K562 (cell line): ENCODE results near the gene ZNF467. TPM values are rescaled to one million over a fixed set of nuclear protein-coding genes. Genes with fewer than 3 reads are reported as not detected.

Experiments used
- ATAC-seq: fragments of 200-7000 bp; cut with Tn5 transposase; 3 replicates; pipeline ENCODE4 v1.9.1; 2020; ENCODE audit warnings: moderate library complexity
- BruUV-seq: library from RNA; stranded (reverse); fragments of 400-500 nt; replicated peaks from 2 replicates; lab custom pipeline; 2021; lab: Mats Ljungman, UMichigan
- CTCF ChIA-PET: fragments of 300-600 bp; formaldehyde crosslinking; extraction: SDS; loops from one replicate; lab custom pipeline; 2021; ENCODE audit warnings: low intra/inter-chr PET ratio; lab: Yijun Ruan, JAX
- POLR2A ChIA-PET: fragments of 300-600, 350-650 bp; sonication (Branson Sonifier 250); formaldehyde crosslinking; extraction: SDS; loops from one replicate; lab custom pipeline; 2021; ENCODE audit warnings: antibody characterized with exemption, inconsistent platforms; lab: Yijun Ruan, JAX
- DNase-seq, 4 experiments: peaks; one replicate each; pipeline versions ENCODE4 v3.0.0 to v3.0.0-alpha.2; 2011 to 2018; ENCODE audit warnings: low spot score in 3 of 4, mixed read lengths in 3 of 4; ENCODE audit errors: extremely low read depth in 1 of 4
- FAIRE-seq: peaks from 2 replicates; lab custom pipeline; 2011; peaks lifted over from hg19 to GRCh38; lab: Jason Lieb, UNC
- H2AFZ ChIP-seq: 2 replicates; pipeline ENCODE4 v1.6.0; 2011; ENCODE audit warnings: low read depth, low read length, control low read depth, inconsistent platforms
- H3K27ac ChIP-seq: fragments of 200-600 bp; 3 replicates; pipeline ENCODE4 v1.8.0; 2011; ENCODE audit warnings: low read depth, mild to moderate bottlenecking, control low read depth, inconsistent platforms, low read length, moderate library complexity, mixed read lengths; ENCODE audit errors: extremely low read depth
- H3K27me3 ChIP-seq, 2 experiments: fragments of 300-600 bp in 1 of 2; 2 replicates in 1 of 2; 3 replicates in 1 of 2; pipeline versions ENCODE4 v1.6.0 to v1.8.0; 2011; ENCODE audit warnings: inconsistent platforms in 2 of 2, low read length in 2 of 2, mild to moderate bottlenecking in 1 of 2, mixed read lengths in 1 of 2, moderate library complexity in 1 of 2; ENCODE audit not compliant: control insufficient read depth in 2 of 2, insufficient read depth in 2 of 2
- H3K36me3 ChIP-seq: fragments of 300-600 bp; 3 replicates; pipeline ENCODE4 v1.8.0; 2011; ENCODE audit warnings: mild to moderate bottlenecking, low read length, inconsistent platforms; ENCODE audit not compliant: control insufficient read depth, insufficient read depth
- H3K4me1 ChIP-seq, 2 experiments: fragments of 200-600 bp in 1 of 2; replicated peaks in 1 of 2; 2 replicates in 1 of 2; 3 replicates in 1 of 2; pipeline versions ENCODE4 v1.5.1 to v1.8.0; 2011; ENCODE audit warnings: inconsistent platforms in 2 of 2, low read length in 2 of 2, mild to moderate bottlenecking in 1 of 2, mixed read lengths in 1 of 2, moderate library complexity in 1 of 2; ENCODE audit not compliant: control insufficient read depth in 2 of 2, insufficient read depth in 2 of 2
- H3K4me2 ChIP-seq: 2 replicates; pipeline ENCODE4 v1.6.1; 2011; ENCODE audit warnings: low read length, control low read depth, inconsistent platforms, mixed read lengths; ENCODE audit not compliant: insufficient read depth
- H3K4me3 ChIP-seq: fragments of 200-600 bp; sonication (generic), shearing (Covaris generic); 2 replicates; pipeline ENCODE4 v1.5.1; 2016; ENCODE audit warnings: control low read depth, inconsistent platforms
- H3K79me2 ChIP-seq: fragments of 200-600 bp; 3 replicates; pipeline ENCODE4 v1.8.0; 2011; ENCODE audit warnings: low read length, inconsistent platforms; ENCODE audit not compliant: control insufficient read depth, insufficient read depth
- H3K9ac ChIP-seq, 2 experiments: 2 replicates each; pipeline versions ENCODE4 v1.6.0 to v1.6.1; 2011; ENCODE audit warnings: low read depth in 2 of 2, low read length in 2 of 2, control low read depth in 1 of 2, inconsistent platforms in 1 of 2, mild to moderate bottlenecking in 1 of 2, mixed read lengths in 1 of 2; ENCODE audit not compliant: insufficient read depth in 1 of 2
- H3K9me1 ChIP-seq: one replicate; pipeline ENCODE4 v1.6.0; 2011; ENCODE audit warnings: inconsistent platforms, mild to moderate bottlenecking, low read length, moderate library complexity; ENCODE audit not compliant: control insufficient read depth, insufficient read depth
- H3K9me3 ChIP-seq: replicated peaks from 2 replicates; pipeline ENCODE4 v1.5.1; 2011; ENCODE audit warnings: low read depth, low read length, inconsistent platforms; ENCODE audit not compliant: control insufficient read depth, insufficient read depth
- H4K20me1 ChIP-seq: replicated peaks from 2 replicates; pipeline ENCODE4 v1.6.1; 2011; ENCODE audit warnings: low read length, inconsistent platforms, mixed read lengths; ENCODE audit not compliant: control insufficient read depth, insufficient read depth
- JUN ChIP-seq, 2 experiments: sonication (generic) in 1 of 2; formaldehyde crosslinking in 1 of 2; IDR thresholded peaks; 2 replicates each; pipeline versions ENCODE4 v1.6.1 to v1.8.0; 2012 to 2022; ENCODE audit warnings: borderline replicate concordance in 2 of 2, mild to moderate bottlenecking in 2 of 2, improper control_type of control experiment in 1 of 2, low read depth in 1 of 2, low read length in 1 of 2, missing genetic modification reagents in 1 of 2
- PHF20 ChIP-seq: fragments of 450-650 bp; IDR thresholded peaks from 2 replicates; pipeline ENCODE4 v1.6.1; 2018; ENCODE audit not compliant: partially characterized antibody
- POLR3G ChIP-seq: IDR thresholded peaks from 2 replicates; pipeline ENCODE4 v1.6.1; 2011; ENCODE audit not compliant: insufficient read length, insufficient replicate concordance; ENCODE audit errors: extremely low read depth
- RBM14 ChIP-seq: fragments of 200-400 bp; formaldehyde crosslinking; IDR thresholded peaks from 2 replicates; pipeline ENCODE4 v1.6.1; 2018; ENCODE audit warnings: low read depth, mild to moderate bottlenecking, low read length, moderate library complexity, borderline replicate concordance; ENCODE audit not compliant: insufficient read depth
- TEAD4 ChIP-seq, 2 experiments: sonication (generic) in 1 of 2; formaldehyde crosslinking in 1 of 2; IDR thresholded peaks; 2 replicates each; pipeline versions ENCODE4 v1.6.1 to v1.8.0; 2012 to 2022; ENCODE audit warnings: borderline replicate concordance in 1 of 2, inconsistent platforms in 1 of 2, low read length in 1 of 2, mild to moderate bottlenecking in 1 of 2, missing genetic modification reagents in 1 of 2
- WGBS: fragments of 100-300 bp; shearing (Covaris generic); methylation state at CpG from one replicate; pipeline ENCODE4 v1.1.6; 2016; ENCODE audit warnings: low coverage, mixed read lengths; ENCODE audit not compliant: insufficient coverage; ENCODE audit errors: missing lambda C conversion rate; 5-methylcytosine and 5-hydroxymethylcytosine counted together
- in situ Hi-C: fragments of 300-500 bp; cut with MboI; formaldehyde crosslinking; loops from 4 replicates; pipeline ENCODE4 v1.15.0; 2018; ENCODE audit warnings: inconsistent platforms, mixed read lengths
- intact Hi-C: fragments of 100-400 bp; cut with micrococcal nuclease; formaldehyde crosslinking; loops from 2 replicates; pipeline ENCODE4 v1.14.2; 2022
- polyA plus RNA-seq, 8 experiments: library from polyadenylated mRNA; depleted of rRNA in 4 of 8; stranded (reverse) in 5 of 8; unstranded in 3 of 8; fragments of >200 nt; fragmentation: Nextera tagmentation in 2 of 8; fragmentation: Illumina TruSeq in 1 of 8; extraction: Ambion mirVana in 2 of 8; extraction: Trizol in 1 of 8; gene quantifications; 2 replicates each; pipeline versions ENCODE4 v1.2.1 to v1.2.3, GENCODE V29; 2011 to 2014; ENCODE audit warnings: inconsistent platforms in 1 of 8, missing spikeins in 1 of 8
- total RNA-seq, 7 experiments: library from RNA; depleted of rRNA in 6 of 7; stranded (reverse); fragments of >200 nt in 6 of 7; fragmentation: Illumina TruSeq in 2 of 7; extraction: Trizol in 2 of 7; gene quantifications; 2 replicates each; pipeline versions ENCODE4 v1.2.1 to v1.2.3, GENCODE V29; 2011 to 2021; ENCODE audit warnings: low replicate concordance in 1 of 7
- TF ChIP-seq, protein P1 (sequence below), 2 experiments: fragments of 200-800 bp in 1 of 2; sonication (Bioruptor generic) in 1 of 2; sonication (generic) in 1 of 2; formaldehyde crosslinking in 1 of 2; IDR thresholded peaks in 1 of 2; conservative IDR thresholded peaks in 1 of 2; 2 replicates each; pipeline versions ENCODE4 v1.5.0 to v1.6.1; 2016 to 2020; ENCODE audit warnings: missing compliant biosample characterization in 1 of 2, missing genetic modification characterization in 1 of 2, missing genetic modification reagents in 1 of 2
- TF ChIP-seq, protein P2 (sequence below): sonication (generic); formaldehyde crosslinking; IDR thresholded peaks from 2 replicates; pipeline ENCODE4 v1.8.0; 2022; ENCODE audit warnings: mild to moderate bottlenecking, missing genetic modification reagents
- TF ChIP-seq, protein P3 (sequence below): sonication (generic); formaldehyde crosslinking; IDR thresholded peaks from 2 replicates; pipeline ENCODE4 v1.9.0; 2022; ENCODE audit warnings: mild to moderate bottlenecking, missing genetic modification reagents

Gene ZNF467
- total and polyA plus RNA-seq, 9 of the 15 experiments (the other 6 are each of a cell fraction or from before 2014, with no cell fraction given): 0.32 to 14.2 (median 1.7) TPM

DNA sequence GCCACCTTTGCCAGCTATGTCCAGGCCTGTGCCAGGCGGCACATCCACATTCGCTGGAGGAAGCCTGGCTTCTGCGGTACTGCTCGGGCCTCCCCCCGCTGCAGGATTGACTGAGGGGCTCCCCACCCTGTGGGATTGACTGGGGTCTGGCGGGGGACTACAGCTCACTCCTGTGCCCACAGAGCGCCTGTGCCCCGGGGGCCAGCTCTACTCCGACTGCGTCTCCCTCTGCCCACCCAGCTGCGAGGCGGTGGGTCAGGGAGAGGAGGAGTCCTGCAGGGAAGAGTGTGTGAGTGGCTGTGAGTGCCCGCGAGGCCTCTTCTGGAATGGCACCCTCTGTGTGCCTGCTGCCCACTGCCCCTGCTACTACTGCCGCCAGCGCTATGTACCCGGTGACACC lies 6.7 kb upstream of the ZNF467 start:
- Histone ChIP-seq H3K27ac (no peak overlapping the region), H3K79me2 (no peaks in the 10 kb centered on the region), H3K4me2 (no peak overlapping the region), H3K9ac (peak overlapping the region in 1 of 2 experiments; percentile 67; a peak in 1 of 4 replicates), H4K20me1 (peaks cover 13% of the 10 kb centered on the region), H3K9me3 (no peaks in the 10 kb centered on the region), H3K36me3 (no peaks in the 10 kb centered on the region), H2AFZ (no peak overlapping the region), H3K4me3 (no peak overlapping the region), H3K4me1 (peaks cover 0 to 77% of the 10 kb centered on the region in 2 experiments; a peak in 3 of 5 replicates), H3K9me1 (no peaks in the 10 kb centered on the region), H3K27me3 (peaks cover 0 to 5% of the 10 kb centered on the region in 2 experiments; a peak in 3 of 5 replicates)
- ChIA-PET POLR2A (interaction anchor here (0.7 to 1.1 kb wide), 4 partner anchors 8 to 230 kb away, joined by 3 read pairs; no protein-coding TSS in a partner anchor), CTCF (no interaction called here)
- no TSS peak for BruUV-seq
- TF ChIP-seq JUN (IDR thresholded peaks at IDR 0.05; ENCODE audit: borderline replicate concordance, low read depth, low read length): no peak
- TF ChIP-seq JUN (CRISPR knock-in tag; IDR thresholded peaks at IDR 0.05; ENCODE audit: borderline replicate concordance): peak; percentile 48; the same call in 1 of the 2 replicates
- TF ChIP-seq, protein P1, sequence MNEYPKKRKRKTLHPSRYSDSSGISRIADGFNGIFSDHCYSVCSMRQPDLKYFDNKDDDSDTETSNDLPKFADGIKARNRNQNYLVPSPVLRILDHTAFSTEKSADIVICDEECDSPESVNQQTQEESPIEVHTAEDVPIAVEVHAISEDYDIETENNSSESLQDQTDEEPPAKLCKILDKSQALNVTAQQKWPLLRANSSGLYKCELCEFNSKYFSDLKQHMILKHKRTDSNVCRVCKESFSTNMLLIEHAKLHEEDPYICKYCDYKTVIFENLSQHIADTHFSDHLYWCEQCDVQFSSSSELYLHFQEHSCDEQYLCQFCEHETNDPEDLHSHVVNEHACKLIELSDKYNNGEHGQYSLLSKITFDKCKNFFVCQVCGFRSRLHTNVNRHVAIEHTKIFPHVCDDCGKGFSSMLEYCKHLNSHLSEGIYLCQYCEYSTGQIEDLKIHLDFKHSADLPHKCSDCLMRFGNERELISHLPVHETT (CRISPR knock-in tag; conservative IDR thresholded peaks at IDR 0.05 in 1 of 2, IDR thresholded peaks at IDR 0.05 in 1 of 2): 0 out of 4 replicates have a peak, but pooled peaks of 1 of the 2 experiments have one; percentile 28
- TF ChIP-seq, protein P2, sequence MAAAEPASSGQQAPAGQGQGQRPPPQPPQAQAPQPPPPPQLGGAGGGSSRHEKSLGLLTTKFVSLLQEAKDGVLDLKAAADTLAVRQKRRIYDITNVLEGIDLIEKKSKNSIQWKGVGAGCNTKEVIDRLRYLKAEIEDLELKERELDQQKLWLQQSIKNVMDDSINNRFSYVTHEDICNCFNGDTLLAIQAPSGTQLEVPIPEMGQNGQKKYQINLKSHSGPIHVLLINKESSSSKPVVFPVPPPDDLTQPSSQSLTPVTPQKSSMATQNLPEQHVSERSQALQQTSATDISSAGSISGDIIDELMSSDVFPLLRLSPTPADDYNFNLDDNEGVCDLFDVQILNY: no peak
- TF ChIP-seq POLR3G: no peak
- 0 out of 2 replicates have a peak, but pooled peaks have one; percentile 25 for TF ChIP-seq RBM14
- no peak for TF ChIP-seq TEAD4 (IDR thresholded peaks at IDR 0.05; ENCODE audit: low read length)
- TF ChIP-seq TEAD4 (CRISPR knock-in tag; IDR thresholded peaks at IDR 0.05; ENCODE audit: borderline replicate concordance): 0 out of 2 replicates have a peak, but pooled peaks have one; percentile 62
- TF ChIP-seq, protein P3, sequence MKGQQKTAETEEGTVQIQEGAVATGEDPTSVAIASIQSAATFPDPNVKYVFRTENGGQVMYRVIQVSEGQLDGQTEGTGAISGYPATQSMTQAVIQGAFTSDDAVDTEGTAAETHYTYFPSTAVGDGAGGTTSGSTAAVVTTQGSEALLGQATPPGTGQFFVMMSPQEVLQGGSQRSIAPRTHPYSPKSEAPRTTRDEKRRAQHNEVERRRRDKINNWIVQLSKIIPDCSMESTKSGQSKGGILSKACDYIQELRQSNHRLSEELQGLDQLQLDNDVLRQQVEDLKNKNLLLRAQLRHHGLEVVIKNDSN: peak; percentile 26; the same call in 1 of the 2 replicates
- TF ChIP-seq PHF20: no peak
- DNase-seq (no peak), FAIRE-seq (no peak), ATAC-seq (no peak)
- intact Hi-C loops: no loop called here
- 75% methylated on average over 17 of the region's 17 CpGs for WGBS
- in situ Hi-C loops: no loop called here
